H1 (cell line): ENCODE measurements around the gene MOB2. TPM values are rescaled to one million over a fixed set of nuclear protein-coding genes. Genes with fewer than 3 reads are reported as not detected.

Experiments used
- CTCF ChIA-PET: fragments of 300-600 bp; sonication (Branson Sonifier 250); formaldehyde crosslinking; loops from one replicate; lab custom pipeline; 2021; ENCODE audit not compliant: partially characterized antibody; lab: Charles Lee
- POLR2A ChIA-PET: fragments of 300-600 bp; sonication (Branson Sonifier 250); formaldehyde crosslinking; loops from one replicate; lab custom pipeline; 2021; ENCODE audit warnings: inconsistent platforms; ENCODE audit not compliant: partially characterized antibody; lab: Charles Lee
- DNase-seq, 2 experiments: peaks; one replicate each; pipeline versions ENCODE4 v3.0.0 to v3.0.0-alpha.2; 2010 to 2022; ENCODE audit warnings: low spot score in 2 of 2, low read depth in 1 of 2, mixed read lengths in 1 of 2
- FAIRE-seq: peaks from 2 replicates; lab custom pipeline; 2011; peaks lifted over from hg19 to GRCh38; lab: Jason Lieb, UNC
- H2AFZ ChIP-seq: 2 replicates; pipeline ENCODE4 v1.8.1; 2012; ENCODE audit warnings: low read length, inconsistent platforms
- H2AK5ac ChIP-seq: 2 replicates; pipeline ENCODE4 v1.6.1; 2013; ENCODE audit warnings: low read depth, low read length
- H2BK120ac ChIP-seq: replicated peaks from 2 replicates; pipeline ENCODE3; 2013; ENCODE audit warnings: low read depth, low read length, inconsistent platforms
- H2BK12ac ChIP-seq: 2 replicates; pipeline ENCODE4 v1.6.1; 2013; ENCODE audit warnings: low read depth, low read length
- H2BK15ac ChIP-seq: 2 replicates; pipeline ENCODE4 v1.6.1; 2013; ENCODE audit warnings: low read length
- H2BK20ac ChIP-seq: 2 replicates; pipeline ENCODE4 v1.6.1; 2013; ENCODE audit warnings: low read length
- H2BK5ac ChIP-seq: 2 replicates; pipeline ENCODE4 v1.6.1; 2013; ENCODE audit warnings: low read depth, low read length
- H3K14ac ChIP-seq: 2 replicates; pipeline ENCODE4 v1.6.1; 2013; ENCODE audit warnings: inconsistent platforms; ENCODE audit not compliant: insufficient read length
- H3K18ac ChIP-seq: 2 replicates; pipeline ENCODE4 v1.6.1; 2013; ENCODE audit warnings: low read length; ENCODE audit errors: extremely low read depth
- H3K23ac ChIP-seq: 2 replicates; pipeline ENCODE4 v1.6.1; 2013; ENCODE audit warnings: inconsistent platforms; ENCODE audit not compliant: insufficient read length
- H3K23me2 ChIP-seq: 2 replicates; pipeline ENCODE4 v1.6.1; 2013; ENCODE audit warnings: low read depth, low read length
- H3K27ac ChIP-seq: 2 replicates; pipeline ENCODE4 v1.6.1; 2011; ENCODE audit warnings: low read depth, low read length, inconsistent platforms
- H3K27me3 ChIP-seq, 4 experiments: replicated peaks in 1 of 4; 1 replicate in 1 of 4; 2 replicates in 3 of 4; pipeline versions ENCODE4 v1.6.1 to v1.8.1; 2011 to 2013; ENCODE audit warnings: low read length in 3 of 4, mild to moderate bottlenecking in 3 of 4, inconsistent platforms in 2 of 4, mixed read lengths in 2 of 4, moderate library complexity in 1 of 4; ENCODE audit not compliant: control insufficient read depth in 3 of 4, insufficient read depth in 3 of 4; ENCODE audit errors: extremely low read depth in 1 of 4
- H3K36me3 ChIP-seq, 4 experiments: 2 replicates each; pipeline versions ENCODE4 v1.6.1 to v1.8.1; 2011 to 2013; ENCODE audit warnings: mild to moderate bottlenecking in 4 of 4, low read length in 3 of 4, moderate library complexity in 2 of 4, control low read depth in 1 of 4, inconsistent platforms in 1 of 4; ENCODE audit not compliant: insufficient read depth in 4 of 4, control insufficient read depth in 2 of 4
- H3K4ac ChIP-seq: replicated peaks from 2 replicates; pipeline ENCODE3; 2013; ENCODE audit warnings: low read length, low read depth, mixed read lengths, inconsistent platforms; ENCODE audit not compliant: insufficient read length
- H3K4me1 ChIP-seq, 4 experiments: replicated peaks in 1 of 4; 1 replicate in 1 of 4; 2 replicates in 3 of 4; pipeline versions ENCODE4 v1.6.1 to v1.8.1; 2011 to 2013; ENCODE audit warnings: low read length in 3 of 4, inconsistent platforms in 2 of 4, mixed read lengths in 1 of 4; ENCODE audit not compliant: insufficient read depth in 4 of 4, control insufficient read depth in 3 of 4
- H3K4me2 ChIP-seq, 2 experiments: 2 replicates each; pipeline versions ENCODE4 v1.6.1 to v1.8.1; 2011 to 2013; ENCODE audit warnings: low read depth in 2 of 2, low read length in 2 of 2, control low read depth in 1 of 2, inconsistent platforms in 1 of 2, mild to moderate bottlenecking in 1 of 2; ENCODE audit not compliant: insufficient read depth in 1 of 2
- H3K4me3 ChIP-seq, 4 experiments: fragments of 200-600, 300-600 bp in 1 of 4; sonication (generic), shearing (Covaris generic), sonication (Bioruptor Twin) in 1 of 4; 2 replicates each; pipeline versions ENCODE4 v1.5.1 to v1.8.1; 2011 to 2016; ENCODE audit warnings: low read length in 4 of 4, low read depth in 3 of 4, control low read depth in 2 of 4, inconsistent platforms in 2 of 4, mild to moderate bottlenecking in 2 of 4, mixed read lengths in 1 of 4, moderate library complexity in 1 of 4; ENCODE audit not compliant: insufficient read depth in 2 of 4; ENCODE audit errors: extremely low read depth in 1 of 4
- H3K56ac ChIP-seq: replicated peaks from 2 replicates; pipeline ENCODE3; 2013; ENCODE audit warnings: low read depth, mild to moderate bottlenecking, mixed read lengths, low read length, inconsistent platforms; ENCODE audit not compliant: insufficient read length
- H3K79me1 ChIP-seq: 2 replicates; pipeline ENCODE4 v1.6.1; 2013; ENCODE audit warnings: low read depth, low read length, control low read depth
- H3K79me2 ChIP-seq, 2 experiments: 2 replicates each; pipeline versions ENCODE4 v1.6.1 to v1.8.1; 2012 to 2013; ENCODE audit warnings: low read length in 2 of 2, mild to moderate bottlenecking in 2 of 2, inconsistent platforms in 1 of 2; ENCODE audit not compliant: insufficient read depth in 2 of 2, control insufficient read depth in 1 of 2
- H3K9ac ChIP-seq, 4 experiments: replicated peaks in 1 of 4; 1 replicate in 1 of 4; 2 replicates in 3 of 4; pipeline versions ENCODE4 v1.6.1 to v1.8.1; 2011 to 2013; ENCODE audit warnings: low read depth in 3 of 4, low read length in 3 of 4, control low read depth in 2 of 4, mild to moderate bottlenecking in 2 of 4, moderate library complexity in 2 of 4, inconsistent platforms in 1 of 4; ENCODE audit errors: extremely low read depth in 1 of 4
- H3K9me3 ChIP-seq, 2 experiments: 2 replicates each; pipeline versions ENCODE4 v1.6.1 to v1.8.1; 2012 to 2013; ENCODE audit warnings: mild to moderate bottlenecking in 2 of 2, moderate library complexity in 2 of 2, control low read depth in 1 of 2, inconsistent platforms in 1 of 2, low read depth in 1 of 2, low read length in 1 of 2, mixed read lengths in 1 of 2; ENCODE audit not compliant: insufficient read depth in 2 of 2
- H4K20me1 ChIP-seq, 2 experiments: replicated peaks in 1 of 2; 2 replicates each; pipeline versions ENCODE3 to v1.8.1; 2011 to 2013; ENCODE audit warnings: inconsistent platforms in 2 of 2, low read length in 2 of 2, mild to moderate bottlenecking in 1 of 2; ENCODE audit not compliant: insufficient read depth in 2 of 2, control insufficient read depth in 1 of 2
- H4K5ac ChIP-seq: 2 replicates; pipeline ENCODE4 v1.6.1; 2013; ENCODE audit warnings: low read length, low read depth, mixed read lengths, inconsistent platforms; ENCODE audit not compliant: insufficient read length
- H4K8ac ChIP-seq: 2 replicates; pipeline ENCODE4 v1.8.0; 2013; ENCODE audit warnings: mild to moderate bottlenecking, moderate library complexity, low read length, inconsistent platforms; ENCODE audit not compliant: insufficient read depth; ENCODE audit errors: extremely low read depth
- H4K91ac ChIP-seq: replicated peaks from 2 replicates; pipeline ENCODE3; 2013; ENCODE audit warnings: low read length, mixed read lengths, inconsistent platforms; ENCODE audit not compliant: insufficient read length
- CBX8 ChIP-seq: fragments of 300-800, 300-1000 bp; sonication (generic); IDR thresholded peaks from 2 replicates; pipeline ENCODE4 v1.7.1; 2016; ENCODE audit warnings: low read depth, low read length, borderline replicate concordance
- CHD1 ChIP-seq: IDR thresholded peaks from 2 replicates; pipeline ENCODE4 v1.6.1; 2012; ENCODE audit warnings: low read depth, low read length, improper control_type of control experiment
- JUN ChIP-seq: IDR thresholded peaks from 2 replicates; pipeline ENCODE4 v1.6.1; 2011; ENCODE audit warnings: low read depth, mild to moderate bottlenecking, improper control_type of control experiment, low read length
- KDM5A ChIP-seq: fragments of 200-600 bp; IDR thresholded peaks from 2 replicates; pipeline ENCODE4 v1.7.1; 2012; ENCODE audit warnings: mild to moderate bottlenecking, low read length, inconsistent platforms, mixed read lengths
- NANOG ChIP-seq: IDR thresholded peaks from 2 replicates; pipeline ENCODE4 v1.6.1; 2011; ENCODE audit warnings: low read length, low read depth, mild to moderate bottlenecking, inconsistent platforms; ENCODE audit not compliant: insufficient read depth, poor library complexity, severe bottlenecking
- POLR2AphosphoS5 ChIP-seq: IDR thresholded peaks from 2 replicates; pipeline ENCODE4 v1.6.1; 2011; ENCODE audit warnings: low read depth, low read length
- RBBP5 ChIP-seq: IDR thresholded peaks from 2 replicates; pipeline ENCODE4 v1.7.1; 2012; ENCODE audit warnings: low read depth, mild to moderate bottlenecking, inconsistent platforms, low read length, moderate library complexity, borderline replicate concordance
- SIN3A ChIP-seq, 2 experiments: IDR thresholded peaks in 1 of 2; conservative IDR thresholded peaks in 1 of 2; 2 replicates each; pipeline ENCODE4 v1.6.1; 2011 to 2012; ENCODE audit warnings: low read length in 2 of 2, improper control_type of control experiment in 1 of 2, low read depth in 1 of 2, mild to moderate bottlenecking in 1 of 2
- WGBS, 2 experiments: shearing (Covaris generic) in 1 of 2; methylation state at CpG; one replicate each; pipeline versions ENCODE4 v1.1.6 to v1.1.7; 2013 to 2015; ENCODE audit warnings: low lambda C conversion rate in 2 of 2, mixed read lengths in 2 of 2, inconsistent platforms in 1 of 2, low coverage in 1 of 2, missing lambda C conversion rate in 1 of 2; ENCODE audit not compliant: insufficient replicate concordance in 2 of 2, insufficient coverage in 1 of 2, insufficient read length in 1 of 2; ENCODE audit errors: extremely low coverage in 1 of 2, missing lambda C conversion rate in 1 of 2; 5-methylcytosine and 5-hydroxymethylcytosine counted together
- polyA plus RNA-seq, 7 experiments: library from polyadenylated mRNA; depleted of rRNA in 3 of 7; stranded (reverse) in 5 of 7; unstranded in 2 of 7; fragments of >200 nt in 5 of 7; fragments of 200-250 nt in 2 of 7; gene quantifications; 1 replicate in 5 of 7; 2 replicates in 1 of 7; 4 replicates in 1 of 7; pipeline versions ENCODE4 v1.2.1 to v1.2.3, GENCODE V29; 2011 to 2013; ENCODE audit warnings: missing spikeins in 2 of 7, mixed read lengths in 2 of 7
- total RNA-seq: library from RNA; stranded (reverse); fragmentation: NEBNext Ultra II Directional; extraction: Animal tissue kit (Norgen Biotek cat#: 25700); gene quantifications from 2 replicates; pipeline ENCODE4 v1.2.1, GENCODE V29; 2021
- TF ChIP-seq, protein P1 (sequence below): IDR thresholded peaks from 2 replicates; pipeline ENCODE4 v1.6.1; 2011; ENCODE audit warnings: low read length, improper control_type of control experiment
- TF ChIP-seq, protein P2 (sequence below): IDR thresholded peaks from 2 replicates; pipeline ENCODE4 v1.6.1; 2011; ENCODE audit warnings: low read depth, mild to moderate bottlenecking, low read length; ENCODE audit not compliant: insufficient read depth

MOB2 gene
- total and polyA plus RNA-seq, 2 of the 8 experiments (the other 6 are each of a cell fraction or from before 2014, with no cell fraction given), result 18.6 to 28.2 TPM

DNA sequence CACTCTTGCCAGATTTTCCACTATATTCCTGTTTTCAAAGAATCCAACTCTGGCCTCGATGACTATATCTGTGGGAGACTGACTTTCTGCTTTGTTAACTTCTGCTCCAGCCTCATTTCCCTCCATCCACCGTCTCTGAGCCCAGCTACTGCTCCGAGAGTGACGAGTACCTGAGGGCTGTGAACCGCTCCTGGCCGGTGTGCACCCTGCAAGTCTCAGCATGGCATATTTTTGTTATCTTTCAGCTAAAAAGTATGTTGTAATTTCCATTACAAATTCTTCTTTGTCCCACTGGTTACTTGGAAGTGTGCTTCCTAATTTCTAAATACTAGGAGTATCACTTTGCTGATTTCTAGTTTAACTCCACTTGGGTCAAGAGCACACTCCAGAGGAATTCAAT is 36.5 kb upstream of the MOB2 start:
- ChIA-PET POLR2A (interaction anchor here (0.7 kb wide), 1 partner anchor 298 kb away, joined by 3 read pairs; no protein-coding TSS in a partner anchor), CTCF (interaction anchor here (0.6 to 2.5 kb wide), 6 partner anchors 8 to 1384 kb away, joined by 3 to 10 read pairs (median 4); no protein-coding TSS in a partner anchor)
- Histone ChIP-seq H2BK20ac (no peak overlapping the region), H2AFZ (no peak overlapping the region), H3K4me3 (no peak overlapping the region), H2BK15ac (no peak overlapping the region), H2BK5ac (no peak overlapping the region), H3K27ac (no peak overlapping the region), H3K56ac (no peak overlapping the region), H2BK12ac (no peak overlapping the region), H3K9ac (no peak overlapping the region), H3K4ac (no peak overlapping the region), H3K23ac (no peak overlapping the region), H3K9me3 (no peaks in the 10 kb centered on the region), H3K4me2 (no peak overlapping the region), H4K8ac (no peak overlapping the region), H4K91ac (no peak overlapping the region), H3K4me1 (no peaks in the 10 kb centered on the region), H2AK5ac (no peak overlapping the region), H4K5ac (no peak overlapping the region), H3K79me1 (peaks cover 7% of the 10 kb centered on the region), H3K14ac (no peak overlapping the region), H3K36me3 (no peaks in the 10 kb centered on the region), H4K20me1 (peaks cover 7 to 20% of the 10 kb centered on the region in 2 experiments), H3K27me3 (no peaks in the 10 kb centered on the region), H3K18ac (no peak overlapping the region), H2BK120ac (no peak overlapping the region), H3K23me2 (no peaks in the 10 kb centered on the region), H3K79me2 (peaks cover 0 to 24% of the 10 kb centered on the region in 2 experiments; a peak in 1 of 4 replicates)
- 88% methylated on average over 6 of the region's 6 CpGs; no CpG with 5 or more reads in 1 of the 2 experiments for WGBS, 2 experiments
- FAIRE-seq (no peak), DNase-seq (no peak)
- TF ChIP-seq SIN3A (conservative IDR thresholded peaks at IDR 0.05 in 1 of 2, IDR thresholded peaks at IDR 0.05 in 1 of 2; ENCODE audit: low read depth in 1 of 2, low read length in 2 of 2) (no peak), POLR2AphosphoS5 (no peak), NANOG (no peak), RBBP5 (no peak), CBX8 (no peak), JUN (no peak), KDM5A (no peak), CHD1 (no peak)
- TF ChIP-seq, protein P1, sequence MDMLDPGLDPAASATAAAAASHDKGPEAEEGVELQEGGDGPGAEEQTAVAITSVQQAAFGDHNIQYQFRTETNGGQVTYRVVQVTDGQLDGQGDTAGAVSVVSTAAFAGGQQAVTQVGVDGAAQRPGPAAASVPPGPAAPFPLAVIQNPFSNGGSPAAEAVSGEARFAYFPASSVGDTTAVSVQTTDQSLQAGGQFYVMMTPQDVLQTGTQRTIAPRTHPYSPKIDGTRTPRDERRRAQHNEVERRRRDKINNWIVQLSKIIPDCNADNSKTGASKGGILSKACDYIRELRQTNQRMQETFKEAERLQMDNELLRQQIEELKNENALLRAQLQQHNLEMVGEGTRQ, result no peak
- TF ChIP-seq, protein P2, sequence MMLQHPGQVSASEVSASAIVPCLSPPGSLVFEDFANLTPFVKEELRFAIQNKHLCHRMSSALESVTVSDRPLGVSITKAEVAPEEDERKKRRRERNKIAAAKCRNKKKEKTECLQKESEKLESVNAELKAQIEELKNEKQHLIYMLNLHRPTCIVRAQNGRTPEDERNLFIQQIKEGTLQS, result no peak
